GM10266 (cell line): ENCODE data around the gene ZFP64.
A peak's percentile ranks its signal among the peaks of the same experiment; 100 is the strongest.

Source experiments
- DNase-seq: peaks from one replicate; pipeline ENCODE4 v3.0.0; 2012; ENCODE audit errors: extremely low spot score
- CTCF ChIP-seq: IDR thresholded peaks from 2 replicates; pipeline ENCODE4 v1.5.1; 2012; ENCODE audit warnings: mild to moderate bottlenecking, low read depth; ENCODE audit not compliant: control insufficient read depth, insufficient read depth; ENCODE audit errors: missing control alignments

ZFP64 gene

GRCh38 chr20:52180180-52180840 is 11.3 kb downstream of the ZFP64 start:
- no peak for DNase-seq
- no peak for TF ChIP-seq CTCF

DNA sequence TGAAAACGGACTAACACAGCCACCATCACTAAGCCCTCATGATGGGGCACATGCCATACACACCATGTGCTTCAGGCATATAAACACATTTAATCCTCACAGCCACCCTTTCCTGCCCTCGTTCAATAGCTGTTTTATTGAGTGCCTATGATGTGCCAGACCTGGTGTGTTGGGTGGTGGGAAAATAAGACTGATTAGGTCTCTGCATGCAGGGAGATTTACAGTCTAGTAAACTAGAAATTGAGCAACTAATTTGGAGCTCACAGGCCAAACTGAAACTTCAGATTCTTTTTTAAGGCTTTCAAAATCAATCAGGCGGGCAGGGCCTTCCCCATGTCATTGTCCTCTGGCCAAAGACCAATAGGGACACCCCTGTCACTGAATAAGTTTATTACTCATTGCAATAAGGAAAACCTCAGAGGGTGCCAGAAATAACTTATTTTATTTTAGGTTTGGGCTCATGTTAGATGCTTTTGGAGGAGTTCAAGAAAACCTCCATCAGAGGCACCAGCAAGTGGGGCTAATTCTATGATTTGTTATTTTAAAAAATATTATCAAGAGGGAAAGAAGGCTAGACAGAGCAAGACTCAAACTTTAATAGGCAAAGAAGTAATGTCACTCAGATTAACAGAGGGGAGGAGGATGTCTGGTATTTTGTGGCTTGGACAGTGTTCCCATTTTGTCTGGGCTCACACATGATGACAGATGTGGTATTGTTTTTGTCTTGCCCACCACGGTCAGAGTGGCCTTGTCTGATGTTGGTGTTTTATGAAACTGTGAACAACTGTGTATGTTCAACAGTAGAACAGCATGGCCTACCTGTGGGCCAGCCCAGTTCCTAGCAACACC is 12.0 kb downstream of the ZFP64 start:
- TF ChIP-seq CTCF: no peak
- DNase-seq: peak; percentile 83

DNA sequence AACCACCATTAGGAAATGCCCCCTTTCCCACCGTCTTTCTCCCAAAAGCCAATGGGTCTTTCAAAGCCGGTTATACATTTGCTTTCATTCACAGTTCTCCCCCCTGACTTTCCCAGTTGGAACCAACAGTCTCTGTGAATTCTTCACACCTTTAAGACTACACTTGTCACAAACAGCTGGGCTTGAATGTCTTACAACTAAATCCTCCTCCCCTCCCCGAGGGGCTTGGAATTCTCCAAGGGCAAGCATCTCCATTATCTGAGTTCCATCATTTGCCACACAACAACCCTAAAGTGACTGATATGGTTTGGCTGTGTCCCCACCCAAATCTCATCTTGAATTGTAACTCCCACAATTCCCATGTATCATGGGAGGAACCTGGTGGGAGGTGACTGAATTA is 12.9 kb downstream of the ZFP64 start:
- DNase-seq: no peak
- no peak for TF ChIP-seq CTCF

- no peak for DNase-seq
- no peak for TF ChIP-seq CTCF
These were observed 15.7 kb downstream of the ZFP64 start for GRCh38 chr20:52175840-52176239.

GRCh38 chr20:52172392-52173047 is 19.1 kb downstream of the ZFP64 start:
- TF ChIP-seq CTCF: no peak
- DNase-seq: peak; percentile 51

DNA sequence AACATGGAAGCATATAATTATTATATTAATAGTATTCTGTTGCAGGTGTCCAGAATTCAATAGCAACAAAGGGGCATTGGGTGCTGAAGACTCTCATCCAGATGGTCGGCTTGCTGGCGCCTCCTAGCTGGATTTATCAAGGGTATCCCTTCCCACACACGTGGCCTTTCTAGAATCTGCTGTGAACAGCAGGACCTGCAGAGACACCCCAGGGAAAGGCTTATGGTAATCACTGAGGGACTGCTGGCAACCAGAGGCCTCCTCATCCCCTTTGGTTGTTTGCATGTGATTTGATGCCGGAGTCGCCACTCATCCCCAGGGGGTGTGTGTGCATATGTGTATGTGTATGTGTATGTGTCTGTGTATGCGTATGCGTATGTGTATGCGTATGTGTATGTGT is 20.6 kb downstream of the ZFP64 start:
- DNase-seq: no peak
- TF ChIP-seq CTCF: no peak

DNA sequence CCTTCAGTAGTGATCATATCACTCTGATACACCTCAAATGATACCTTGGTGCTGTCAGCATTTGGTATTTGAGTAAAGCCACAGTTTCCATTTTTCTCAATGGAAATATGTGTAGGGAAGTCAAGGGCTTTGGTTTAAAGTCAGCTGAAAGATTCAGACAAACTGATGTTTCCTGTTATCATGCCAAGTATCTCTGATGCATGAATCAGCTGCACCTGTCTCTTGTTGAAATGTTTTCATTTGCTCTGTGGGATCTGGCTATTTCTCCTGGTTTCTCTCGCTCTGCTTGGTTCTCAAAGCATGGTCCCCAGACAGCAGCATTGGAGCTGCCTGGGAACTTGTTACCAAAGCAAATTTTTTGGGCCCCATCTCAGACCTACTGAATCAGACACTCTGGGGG is 23.5 kb downstream of the ZFP64 start:
- no peak for TF ChIP-seq CTCF
- no peak for DNase-seq
